HG03442 (cell line): ENCODE data around the gene CDK17.

Experiments used
- ATAC-seq: cut with Tn5 transposase; IDR thresholded peaks from one replicate; pipeline ENCODE4 v1.9.1; 2021; ENCODE audit warnings: mild to moderate bottlenecking, moderate library complexity; ENCODE audit not compliant: unreplicated experiment

CDK17 gene

DNA sequence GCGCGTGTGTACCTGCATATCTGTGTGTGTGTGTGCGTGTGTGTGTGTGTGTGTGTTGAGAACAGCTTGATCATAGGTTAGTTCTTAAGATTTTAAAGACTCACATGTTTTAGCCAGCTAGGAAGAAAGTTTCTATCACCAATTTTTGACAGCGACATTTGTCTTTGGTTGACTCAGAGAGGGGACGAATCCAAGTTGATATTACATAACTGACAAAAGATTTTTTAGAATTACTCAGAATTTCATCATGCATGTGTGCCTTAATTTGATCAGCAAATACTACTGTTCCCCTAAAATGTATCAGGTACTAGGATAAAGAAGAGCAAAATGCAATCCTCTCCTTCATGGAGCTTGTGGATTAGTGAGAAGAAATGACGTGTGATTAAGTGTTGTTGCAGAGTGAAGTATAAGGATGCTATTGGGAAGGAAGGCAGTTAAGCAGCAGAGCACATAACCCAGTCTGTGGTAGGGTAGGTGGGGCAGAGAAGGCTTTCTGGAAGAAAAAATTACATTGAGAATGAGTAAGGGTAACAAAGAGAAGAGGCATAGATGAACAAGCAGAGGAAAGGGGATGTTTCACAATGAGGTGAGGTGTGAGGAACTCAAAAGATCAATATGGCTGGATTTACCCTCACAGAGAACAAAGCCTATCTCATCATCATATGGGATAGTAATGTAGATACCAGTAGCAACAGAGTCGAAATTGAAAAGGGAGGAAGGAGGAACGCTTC is 128.6 kb downstream of the CDK17 start:
- ATAC-seq, result no peak

DNA sequence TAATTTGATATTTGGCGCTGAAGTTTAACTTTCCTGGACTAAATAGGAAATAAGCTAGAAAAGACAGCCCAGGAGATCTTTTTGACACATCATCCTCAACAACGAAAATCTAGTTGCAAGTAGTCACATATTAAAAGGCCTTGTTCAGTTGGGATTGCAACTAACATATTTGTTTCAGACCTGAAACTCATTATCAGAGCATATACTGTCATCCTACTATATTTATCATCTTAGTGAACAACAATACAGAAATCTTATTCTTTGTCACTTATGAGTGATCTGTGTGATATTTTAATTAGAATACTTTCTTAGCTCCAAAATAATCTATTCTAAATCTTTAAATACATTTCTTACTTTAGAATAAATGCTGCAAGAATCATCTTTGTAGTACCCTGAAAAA is 134.0 kb downstream of the CDK17 start:
- no peak for ATAC-seq

DNA sequence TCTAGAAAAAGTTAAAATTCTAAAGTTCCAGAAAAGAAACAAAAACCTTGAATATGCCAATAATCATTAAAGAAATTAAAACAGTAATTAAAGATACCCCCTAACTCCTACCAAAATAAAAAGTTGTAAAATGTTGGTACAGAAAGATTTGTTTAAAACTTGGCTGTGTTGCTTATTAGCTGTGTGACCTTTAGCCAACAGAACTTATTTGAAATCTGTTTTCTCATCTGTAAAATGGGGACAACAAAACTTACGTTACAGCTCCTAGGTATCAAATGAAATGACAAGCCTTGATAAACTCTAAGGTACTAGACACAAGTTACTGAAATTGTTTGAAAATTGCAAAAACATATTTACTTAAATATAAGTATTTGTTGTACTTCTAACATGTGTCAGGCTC is 134.4 kb downstream of the CDK17 start:
- ATAC-seq, result no peak

DNA sequence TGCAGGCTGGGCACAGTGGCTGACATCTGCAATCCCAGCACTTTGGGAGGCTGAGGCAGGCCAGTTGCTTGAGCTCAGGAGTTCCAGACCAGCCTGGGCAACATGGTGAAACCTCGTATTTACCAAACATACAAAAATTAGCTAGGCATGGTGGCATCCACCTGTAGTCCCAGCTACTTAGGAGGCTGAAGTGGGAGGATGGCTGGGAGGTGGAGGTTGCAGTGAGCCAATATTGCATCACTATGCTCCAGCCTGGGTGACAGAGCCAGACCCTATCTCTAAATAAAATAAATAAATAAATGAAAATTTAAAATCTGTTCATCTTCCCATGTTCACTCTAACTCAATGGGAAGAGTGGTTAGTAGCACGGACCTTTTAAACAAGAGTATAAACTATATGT is 134.8 kb downstream of the CDK17 start:
- no peak for ATAC-seq

DNA sequence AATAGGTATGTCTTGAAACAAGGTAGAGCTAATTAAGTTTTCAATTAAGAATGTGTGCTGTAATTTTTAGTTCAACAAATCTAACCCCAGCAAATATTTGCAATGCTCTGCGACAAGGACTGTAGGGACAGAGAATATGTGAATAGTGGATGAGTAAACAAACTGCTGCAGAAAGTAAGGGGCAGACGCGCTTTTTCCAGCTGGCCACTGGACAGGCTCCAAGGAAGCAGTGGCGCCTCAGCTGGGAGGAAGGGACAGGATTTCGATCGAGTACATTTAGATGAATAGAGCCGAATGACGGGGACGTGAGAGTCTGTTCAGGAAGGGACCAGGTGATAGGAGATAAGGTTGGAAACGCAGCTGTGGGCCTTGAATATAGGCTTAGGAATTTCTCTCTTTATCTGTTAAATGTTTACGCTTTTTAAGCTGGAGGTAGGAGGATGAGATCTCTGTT is 136.8 kb downstream of the CDK17 start:
- ATAC-seq, result no peak

DNA sequence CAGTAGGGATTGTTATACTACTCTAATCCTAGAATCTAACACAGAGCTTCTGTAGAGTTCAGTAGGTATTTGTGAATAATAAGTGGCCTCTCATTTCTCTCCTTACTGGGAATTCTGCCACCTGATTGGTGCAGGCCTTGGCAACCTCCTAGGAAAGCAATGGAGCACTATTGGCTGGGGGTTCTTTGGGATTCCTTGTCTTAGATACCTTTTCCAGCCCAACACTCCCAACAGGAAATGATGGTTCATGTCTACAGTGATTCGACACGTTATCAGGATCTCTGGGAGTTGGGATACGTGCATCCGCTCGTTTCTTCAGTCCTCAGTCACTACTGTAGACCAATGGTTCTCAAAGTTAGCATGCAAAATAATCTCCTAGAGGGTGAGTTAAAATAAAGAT is 138.7 kb downstream of the CDK17 start:
- ATAC-seq, result no peak

DNA sequence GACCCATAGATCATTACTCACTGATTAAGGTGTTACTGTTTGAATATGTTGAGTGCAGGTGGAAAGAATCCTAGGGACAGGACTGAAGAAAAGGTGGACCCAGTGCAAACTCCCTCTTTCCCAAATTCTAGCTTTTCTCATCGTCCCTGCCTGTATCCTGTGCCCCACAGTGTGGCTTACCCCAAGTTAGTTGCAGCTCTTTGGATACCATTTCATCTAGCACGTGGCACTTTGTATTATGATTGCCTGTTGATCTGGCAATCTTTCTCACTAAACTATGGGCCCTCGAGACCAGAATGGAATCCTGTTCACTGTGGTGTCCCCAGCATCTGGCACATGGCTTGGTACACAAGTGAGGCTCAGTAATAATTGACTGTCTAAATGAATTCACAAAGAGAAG is 139.6 kb downstream of the CDK17 start:
- no peak for ATAC-seq

DNA sequence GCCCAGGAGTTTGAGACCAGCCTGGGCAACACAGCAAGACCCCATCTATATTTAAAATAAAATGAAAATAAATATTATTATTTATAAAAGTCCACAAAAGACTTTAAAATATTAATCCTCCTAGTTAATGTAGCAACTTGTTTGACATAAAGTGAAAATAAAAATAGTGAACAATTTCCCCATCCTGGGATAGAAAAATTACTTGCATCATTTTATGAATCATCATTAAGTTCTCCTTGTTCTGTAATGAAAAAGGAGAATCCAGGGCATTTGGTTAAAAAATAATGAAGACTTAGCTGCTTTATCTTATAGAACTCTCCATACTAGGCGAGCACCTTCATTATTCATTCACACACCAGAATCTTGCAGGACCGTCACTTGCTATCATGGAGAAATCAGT is 140.0 kb downstream of the CDK17 start:
- ATAC-seq, result no peak

DNA sequence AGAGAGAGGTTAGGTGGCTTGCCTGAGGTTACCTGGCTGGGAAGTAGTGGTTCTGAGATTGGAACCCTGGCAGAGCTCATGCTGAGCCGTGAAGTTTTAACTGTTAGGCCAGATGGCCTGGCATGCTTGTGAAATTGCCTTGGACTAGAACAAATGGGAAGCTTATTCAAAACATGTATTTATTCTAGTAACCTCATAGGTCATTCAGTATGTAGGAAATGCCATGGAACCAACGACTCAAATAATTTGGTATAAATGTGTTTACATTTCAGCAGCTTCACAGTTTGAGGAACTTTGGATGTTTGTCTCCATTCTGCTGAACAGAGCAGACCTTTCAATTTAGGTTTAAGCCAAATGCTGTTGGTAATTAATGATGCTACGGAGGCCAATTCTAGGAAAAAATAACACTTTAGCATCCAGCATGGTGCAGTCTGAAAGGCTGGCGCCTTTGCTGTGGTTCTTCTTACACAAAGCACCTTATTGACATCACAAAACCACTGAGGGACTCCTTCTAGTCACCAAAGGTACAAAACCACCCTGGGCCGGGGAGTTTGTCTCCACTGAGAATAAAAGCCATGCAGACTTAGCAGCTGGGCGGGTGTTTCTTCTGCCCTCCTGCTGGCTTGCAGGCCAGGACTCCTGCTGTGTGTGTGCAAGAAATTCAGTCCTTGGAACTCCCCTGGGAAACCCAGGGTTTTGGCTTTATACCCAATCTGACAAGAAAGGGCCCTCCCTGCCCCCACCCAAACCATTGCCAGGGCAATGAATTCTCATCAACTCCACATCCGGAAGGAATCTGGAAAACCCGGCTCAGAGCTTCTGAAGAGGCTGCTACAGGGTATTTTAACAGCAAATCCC is 141.9 kb downstream of the CDK17 start:
- no peak for ATAC-seq

DNA sequence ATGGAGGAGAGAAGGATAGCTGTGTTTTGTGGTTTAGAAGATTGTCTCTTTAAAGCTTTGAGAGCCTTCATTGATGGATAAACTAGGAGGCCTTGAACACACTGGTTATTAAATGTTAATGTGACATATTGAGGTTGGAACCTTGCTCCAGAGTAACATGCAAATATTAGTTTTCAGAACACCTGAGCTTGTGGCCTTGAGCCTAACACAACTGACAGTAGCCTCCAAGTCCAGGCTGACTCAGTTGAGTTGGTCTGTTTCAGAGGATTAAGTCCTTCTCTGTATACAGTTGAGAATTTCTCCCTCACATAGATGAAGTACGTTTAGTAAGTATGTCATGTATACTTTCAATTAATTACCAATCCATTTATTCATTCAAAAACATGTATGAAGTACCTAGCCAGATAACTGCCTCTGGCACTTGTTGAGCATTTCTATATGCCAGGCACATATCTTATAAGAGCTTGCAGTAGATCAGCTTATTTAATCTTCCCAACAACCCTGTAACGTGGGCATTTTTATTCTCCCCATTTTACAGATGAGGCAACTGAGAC is 142.6 kb downstream of the CDK17 start:
- ATAC-seq, result no peak

DNA sequence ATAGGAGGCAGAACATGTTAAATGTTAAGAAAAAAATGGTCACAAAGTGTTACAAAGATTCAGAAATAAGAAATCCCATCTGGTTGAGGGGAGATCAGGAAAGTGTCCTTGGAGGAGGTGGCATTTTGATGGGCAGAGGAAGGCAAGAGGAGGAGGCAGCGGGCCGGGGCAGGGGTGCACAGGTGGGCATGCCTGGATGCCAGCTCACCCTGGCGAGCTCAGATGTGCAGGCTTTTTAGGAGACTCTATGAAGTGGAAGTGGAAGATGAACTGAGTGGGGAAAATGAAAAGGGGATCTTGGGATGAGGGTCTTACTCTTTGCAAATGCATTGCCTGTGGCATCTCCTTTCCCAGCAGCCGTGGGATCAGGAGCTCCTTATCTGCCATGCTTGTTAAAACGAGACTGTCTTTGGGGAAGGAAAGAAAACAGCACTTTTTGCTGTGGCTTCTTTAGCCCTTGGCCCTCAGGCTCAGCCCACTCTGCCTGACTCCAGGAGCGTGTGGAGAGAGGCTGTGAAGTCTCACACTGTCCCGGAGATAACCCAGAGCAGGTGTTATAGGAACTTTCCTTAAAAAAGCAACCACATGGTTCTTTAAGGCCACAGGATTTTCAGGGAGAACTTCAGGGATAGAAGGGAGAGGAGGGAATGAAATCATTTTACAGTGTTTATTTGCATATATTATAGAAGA is 143.4 kb downstream of the CDK17 start:
- ATAC-seq, result no peak

DNA sequence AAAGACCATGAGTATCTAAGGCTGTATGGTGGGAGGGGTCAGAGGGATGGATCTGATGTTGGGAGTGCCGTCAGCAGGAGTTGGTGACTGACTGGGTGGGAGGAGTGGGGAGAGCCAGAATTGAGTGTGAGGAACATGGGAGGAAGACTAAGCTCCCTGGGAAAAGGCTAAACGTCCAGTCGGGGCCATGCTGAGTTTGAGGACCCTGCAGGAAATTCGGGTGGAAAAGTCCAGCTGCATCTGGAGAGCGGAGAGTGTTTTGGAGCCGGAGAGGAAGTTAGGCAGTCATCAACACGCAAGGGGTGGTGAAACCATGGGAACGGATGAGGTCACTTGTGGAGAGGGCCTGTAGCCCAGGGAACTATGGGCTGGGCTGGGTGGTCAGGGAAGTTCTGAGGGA is 145.2 kb downstream of the CDK17 start:
- ATAC-seq, result no peak

DNA sequence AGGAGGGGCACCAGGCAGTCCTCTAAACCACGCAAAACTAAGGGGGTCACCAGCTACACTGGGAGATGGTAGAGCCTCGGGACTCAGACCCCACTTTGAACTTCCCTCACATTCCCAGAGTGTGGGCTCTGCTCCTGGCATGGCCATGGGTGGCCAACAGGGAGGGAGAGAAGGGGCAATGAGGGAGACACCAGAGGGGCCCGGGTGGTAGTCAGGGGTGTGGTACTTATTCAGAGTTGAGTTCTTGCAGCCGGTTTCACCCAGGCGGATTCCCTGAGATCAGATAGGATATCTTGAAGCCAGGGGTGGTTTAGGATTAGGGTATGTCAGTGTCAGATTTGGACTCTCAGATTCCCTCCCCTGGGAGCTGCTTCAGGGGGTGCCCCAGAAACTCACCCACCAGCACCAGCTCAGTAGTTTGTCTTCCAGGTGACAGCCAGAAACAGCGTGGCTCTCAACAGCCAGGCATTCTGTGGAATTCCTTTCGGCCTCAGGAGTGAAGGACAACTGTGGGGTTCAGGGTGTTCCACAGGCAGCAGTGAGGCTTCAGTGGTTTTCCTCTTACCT is 150.0 kb downstream of the CDK17 start:
- ATAC-seq, result no peak

DNA sequence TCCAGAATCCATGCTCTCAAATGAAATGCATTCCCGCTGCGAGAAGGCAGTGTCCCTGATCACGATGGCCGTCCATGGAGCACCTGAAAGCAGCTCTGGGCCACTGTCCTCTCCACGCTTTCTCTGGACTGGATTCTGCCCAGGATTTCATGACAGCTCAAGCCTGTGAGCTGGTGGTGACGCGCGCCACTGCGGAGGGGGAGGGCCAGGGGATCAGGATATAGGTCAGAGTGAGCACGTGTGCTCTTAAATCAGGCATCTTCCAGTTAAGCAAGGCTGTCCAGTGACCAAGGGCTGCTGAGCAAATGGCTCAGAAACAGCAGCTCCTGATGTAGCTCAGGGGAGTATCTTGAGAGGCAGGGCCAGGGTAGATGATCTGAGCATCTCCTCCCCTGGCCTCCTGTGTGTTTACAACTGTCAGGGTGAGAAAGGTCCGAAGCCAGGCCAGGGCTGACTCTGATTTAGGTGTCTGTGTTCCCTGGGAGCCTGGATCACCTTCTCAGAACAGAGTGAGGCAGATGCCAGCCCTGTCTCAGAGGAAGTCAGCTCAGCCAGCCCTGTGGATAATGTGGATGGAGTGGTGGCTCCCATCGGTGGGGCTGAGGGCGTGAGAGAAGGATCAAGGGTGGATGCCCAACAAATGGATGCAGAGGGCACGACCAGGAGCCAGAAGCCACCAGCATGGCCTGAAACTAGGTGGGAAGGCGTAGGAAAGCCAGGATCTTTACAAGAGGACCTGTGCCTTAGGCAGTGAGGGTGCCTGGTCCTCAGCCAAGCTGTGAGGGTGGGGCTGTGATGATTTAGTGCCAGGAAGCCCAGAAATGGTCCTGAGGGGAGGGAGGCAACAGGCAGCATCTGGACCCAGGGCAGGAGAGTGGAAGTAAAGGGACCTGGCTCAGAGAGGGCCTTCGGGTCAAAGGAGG is 150.8 kb downstream of the CDK17 start:
- ATAC-seq, result no peak

DNA sequence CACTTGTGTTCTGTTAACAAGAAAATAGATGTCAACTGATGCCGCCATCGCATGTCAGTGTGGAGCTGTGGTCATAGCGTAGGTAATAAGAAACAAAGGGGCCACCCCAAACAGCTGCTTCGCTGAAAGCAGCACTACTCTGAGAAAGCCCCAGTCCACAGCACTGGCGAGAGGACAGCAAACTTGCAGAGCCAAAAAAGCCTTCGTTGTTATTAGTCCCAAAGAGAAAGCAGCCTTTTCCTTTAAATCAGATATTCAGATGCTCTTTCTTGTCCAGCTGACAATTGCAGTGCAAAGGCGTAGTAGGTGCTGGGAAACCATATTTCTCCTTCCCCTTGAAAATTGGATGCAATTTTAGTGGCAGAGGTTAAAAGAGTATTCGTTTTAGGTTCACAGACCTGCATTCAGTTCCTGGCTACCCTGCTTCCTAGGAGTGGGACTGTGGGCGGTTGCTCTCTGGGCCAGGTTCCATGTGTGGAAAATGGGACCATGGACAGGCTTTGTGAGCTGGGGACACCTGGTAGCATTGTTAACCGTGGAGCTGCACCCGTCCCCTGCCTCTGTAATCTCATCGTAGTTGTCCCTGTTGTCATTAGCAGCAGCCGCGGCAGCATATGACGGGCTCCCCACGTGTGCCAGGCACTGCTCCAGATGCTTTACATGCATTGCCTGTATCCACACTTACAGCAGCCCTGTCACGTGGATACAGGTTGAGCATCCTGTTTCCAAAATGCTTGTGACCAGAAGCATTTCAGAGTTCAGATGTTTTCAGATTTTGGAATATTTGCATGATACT is 151.9 kb downstream of the CDK17 start:
- ATAC-seq, result no peak

DNA sequence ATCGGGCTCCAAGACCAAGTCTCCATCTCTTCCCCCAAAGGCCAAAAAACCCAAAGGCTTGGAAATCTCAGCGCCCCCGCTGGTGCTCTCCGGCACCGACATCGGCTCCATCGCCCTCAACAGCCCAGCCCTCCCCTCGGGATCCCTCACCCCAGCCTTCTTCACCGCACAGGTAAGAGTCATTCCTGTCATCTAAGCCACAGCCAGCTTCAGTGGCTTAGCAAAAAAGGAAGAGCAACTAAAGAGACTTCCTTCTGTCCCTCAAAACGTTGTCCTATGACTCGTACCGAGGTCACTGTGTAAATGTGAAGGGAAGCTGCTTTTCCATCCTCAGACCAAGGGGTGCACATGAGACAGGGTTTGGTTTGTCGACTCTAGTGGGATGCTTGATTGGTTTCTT is 152.7 kb downstream of the CDK17 start:
- ATAC-seq, result no peak

DNA sequence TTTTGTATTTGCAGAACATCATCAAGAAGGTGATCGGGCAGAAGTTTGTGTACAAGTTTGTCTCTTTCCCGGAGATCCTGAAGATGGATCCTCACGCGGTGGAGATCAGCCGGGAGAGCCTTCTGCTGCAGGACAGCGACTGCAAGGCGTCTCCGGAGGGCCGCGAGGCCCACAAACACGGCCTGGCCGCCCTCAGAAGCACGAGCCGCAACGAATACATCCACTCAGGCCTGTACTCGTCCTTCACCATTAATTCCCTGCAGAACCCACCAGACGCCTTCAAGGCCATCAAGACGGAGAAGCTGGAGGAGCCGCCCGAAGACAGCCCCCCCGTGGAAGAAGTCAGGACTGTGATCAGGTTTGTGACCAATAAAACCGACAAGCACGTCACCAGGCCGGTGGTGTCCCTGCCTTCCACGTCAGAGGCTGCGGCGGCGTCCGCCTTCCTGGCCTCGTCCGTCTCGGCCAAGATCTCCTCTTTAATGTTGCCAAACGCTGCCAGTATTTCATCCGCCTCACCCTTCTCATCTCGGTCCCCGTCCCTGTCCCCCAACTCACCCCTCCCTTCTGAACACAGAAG is 153.2 kb downstream of the CDK17 start:
- no peak for ATAC-seq

DNA sequence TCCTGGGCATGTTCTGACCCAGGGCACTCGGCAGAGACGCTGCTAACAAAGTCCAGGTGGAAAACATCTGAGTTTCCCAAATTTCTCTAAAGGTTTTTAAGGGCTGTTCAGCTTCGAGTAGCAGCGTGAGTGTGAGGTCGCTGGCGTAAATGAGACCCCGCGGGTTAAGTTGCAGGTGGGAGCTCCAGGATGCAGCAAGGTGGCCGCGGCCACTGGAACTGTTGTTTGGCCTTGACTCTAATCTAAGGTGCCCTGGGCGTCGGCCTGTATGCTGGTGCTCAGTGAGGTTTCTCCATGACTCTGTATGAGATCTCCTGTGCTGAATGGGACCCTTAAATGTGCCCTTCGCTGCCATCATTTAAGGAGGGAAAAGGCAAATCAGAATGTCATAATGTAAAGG is 155.4 kb downstream of the CDK17 start:
- ATAC-seq, result no peak

DNA sequence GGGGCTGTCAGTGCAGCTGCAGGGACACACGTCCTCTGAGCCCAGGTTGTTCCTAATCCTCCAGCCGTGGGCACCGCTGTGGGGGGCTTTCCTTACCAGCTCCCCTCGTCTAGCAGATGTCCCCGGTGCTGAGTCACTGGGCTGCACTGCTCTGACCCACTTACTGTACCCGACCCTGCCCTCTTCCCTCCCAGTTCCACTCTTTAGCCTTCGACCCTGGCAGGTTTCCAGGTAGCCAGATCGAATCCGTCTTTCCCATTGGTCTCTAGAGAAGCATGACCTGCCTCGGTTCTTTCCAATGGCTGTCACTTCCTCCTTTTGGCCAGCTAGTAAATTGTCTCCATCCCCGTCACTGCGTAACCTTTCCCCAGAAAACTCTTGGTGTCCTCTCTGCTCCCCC is 157.6 kb downstream of the CDK17 start:
- no peak for ATAC-seq
